Measurements from ENCODE around the gene SYS1.

DNA sequence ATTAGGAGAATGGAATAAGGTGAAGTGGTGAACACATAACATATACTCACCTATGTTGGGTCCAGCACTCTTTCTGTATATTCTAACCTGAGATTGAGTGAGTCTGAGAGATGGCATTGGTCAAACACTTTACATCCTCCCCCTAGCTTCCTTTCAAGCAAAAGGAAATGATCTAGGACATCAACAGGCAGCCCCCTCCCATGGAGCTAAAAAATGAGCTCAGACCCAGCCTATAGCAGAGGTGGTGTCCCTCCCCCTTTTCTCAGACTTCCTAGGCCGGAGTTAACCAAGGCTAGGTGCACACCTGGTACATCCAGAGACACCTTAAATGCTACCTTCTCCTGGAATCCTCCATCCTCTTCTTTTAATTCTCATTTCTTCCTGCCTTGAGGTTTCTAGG lies 9.2 kb upstream of the SYS1 start:
- TF ChIP-seq, protein P1, sequence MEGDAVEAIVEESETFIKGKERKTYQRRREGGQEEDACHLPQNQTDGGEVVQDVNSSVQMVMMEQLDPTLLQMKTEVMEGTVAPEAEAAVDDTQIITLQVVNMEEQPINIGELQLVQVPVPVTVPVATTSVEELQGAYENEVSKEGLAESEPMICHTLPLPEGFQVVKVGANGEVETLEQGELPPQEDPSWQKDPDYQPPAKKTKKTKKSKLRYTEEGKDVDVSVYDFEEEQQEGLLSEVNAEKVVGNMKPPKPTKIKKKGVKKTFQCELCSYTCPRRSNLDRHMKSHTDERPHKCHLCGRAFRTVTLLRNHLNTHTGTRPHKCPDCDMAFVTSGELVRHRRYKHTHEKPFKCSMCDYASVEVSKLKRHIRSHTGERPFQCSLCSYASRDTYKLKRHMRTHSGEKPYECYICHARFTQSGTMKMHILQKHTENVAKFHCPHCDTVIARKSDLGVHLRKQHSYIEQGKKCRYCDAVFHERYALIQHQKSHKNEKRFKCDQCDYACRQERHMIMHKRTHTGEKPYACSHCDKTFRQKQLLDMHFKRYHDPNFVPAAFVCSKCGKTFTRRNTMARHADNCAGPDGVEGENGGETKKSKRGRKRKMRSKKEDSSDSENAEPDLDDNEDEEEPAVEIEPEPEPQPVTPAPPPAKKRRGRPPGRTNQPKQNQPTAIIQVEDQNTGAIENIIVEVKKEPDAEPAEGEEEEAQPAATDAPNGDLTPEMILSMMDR (IDR thresholded peaks at IDR 0.05) = no peak
- TF ChIP-seq POLR2AphosphoS5 (IDR thresholded peaks at IDR 0.05) = no peak
